Subcutaneous adipose tissue (tissue), 4 donors: Measurements from ENCODE around the gene LARGE1. TPM values are rescaled to one million over a fixed set of nuclear protein-coding genes. Genes with fewer than 3 reads are reported as not detected.

ENCODE experiments used
- CTCF ChIP-seq: fragments of 450-650 bp; IDR thresholded peaks from one replicate; pipeline ENCODE4 v1.5.1; 2016; ENCODE audit warnings: low read depth, mild to moderate bottlenecking, control low read depth, antibody characterized with exemption, moderate library complexity
- total RNA-seq, 4 donors: library from RNA; depleted of rRNA; stranded (reverse); fragments of >200 nt; gene quantifications; one replicate each; pipeline ENCODE4 v1.1.0, GENCODE V29; 2016

The LARGE1 gene
- total RNA-seq, 4 donors from 2014 or later = 19.4 to 28.8 (median 22.1) TPM

GRCh38 chr22:33467620-33468095 is 452.6 kb downstream of the LARGE1 start:
- no peak for TF ChIP-seq CTCF

- TF ChIP-seq CTCF = no peak
These were observed 453.2 kb downstream of the LARGE1 start for GRCh38 chr22:33467080-33467479.

DNA sequence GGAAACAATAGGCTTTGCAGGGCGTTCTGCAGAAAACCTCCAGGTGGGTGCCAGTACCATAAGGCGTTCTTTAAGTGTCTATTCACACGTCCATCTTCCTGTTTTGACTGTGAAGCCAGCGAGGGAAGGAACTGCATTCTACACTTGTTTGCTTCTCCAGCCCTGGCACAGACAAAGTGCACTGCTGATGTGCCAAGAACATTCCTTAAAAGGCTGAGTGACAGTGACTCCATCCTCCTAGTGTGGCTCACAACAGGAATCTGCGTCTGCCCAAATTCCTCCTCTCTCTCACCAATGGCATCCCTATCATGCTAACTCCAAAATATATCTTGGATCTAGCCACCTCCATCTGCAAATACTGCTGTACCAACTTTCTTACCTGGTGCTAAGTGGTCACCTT is 454.7 kb downstream of the LARGE1 start:
- TF ChIP-seq CTCF = no peak

- TF ChIP-seq CTCF = no peak
These were observed 455.6 kb downstream of the LARGE1 start for GRCh38 chr22:33464698-33465097.

GRCh38 chr22:33461698-33462434 is 458.4 kb downstream of the LARGE1 start:
- TF ChIP-seq CTCF = no peak

GRCh38 chr22:33459137-33459536 is 461.1 kb downstream of the LARGE1 start:
- no peak for TF ChIP-seq CTCF

GRCh38 chr22:33456511-33456910 is 463.8 kb downstream of the LARGE1 start:
- no peak for TF ChIP-seq CTCF
